ENCODE results near the gene HEMK1.
A peak's percentile ranks its signal among the peaks of the same experiment; 100 is the strongest.

The HEMK1 gene

DNA sequence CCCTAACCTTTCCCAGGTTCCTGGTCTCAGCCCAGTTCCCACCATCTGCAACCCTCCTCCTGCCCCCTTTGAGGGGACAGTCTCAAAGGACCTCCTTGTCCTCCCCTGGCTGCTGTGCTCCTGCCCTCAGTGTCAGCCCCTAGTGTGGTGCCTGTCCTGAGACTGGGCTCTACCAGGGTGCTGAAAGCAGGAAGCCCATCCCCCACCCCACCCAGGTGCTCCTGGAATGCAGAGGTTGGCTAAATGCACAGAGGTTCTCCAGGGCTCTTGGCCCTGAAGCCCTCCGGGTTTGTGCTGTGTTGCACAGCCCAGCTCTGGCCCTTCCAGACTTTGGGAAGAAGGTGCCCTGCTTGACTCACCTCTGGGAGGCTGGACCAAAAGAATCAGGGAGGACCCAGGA lies 23.5 kb upstream of the HEMK1 start:
- no peak for DNase-seq

DNA sequence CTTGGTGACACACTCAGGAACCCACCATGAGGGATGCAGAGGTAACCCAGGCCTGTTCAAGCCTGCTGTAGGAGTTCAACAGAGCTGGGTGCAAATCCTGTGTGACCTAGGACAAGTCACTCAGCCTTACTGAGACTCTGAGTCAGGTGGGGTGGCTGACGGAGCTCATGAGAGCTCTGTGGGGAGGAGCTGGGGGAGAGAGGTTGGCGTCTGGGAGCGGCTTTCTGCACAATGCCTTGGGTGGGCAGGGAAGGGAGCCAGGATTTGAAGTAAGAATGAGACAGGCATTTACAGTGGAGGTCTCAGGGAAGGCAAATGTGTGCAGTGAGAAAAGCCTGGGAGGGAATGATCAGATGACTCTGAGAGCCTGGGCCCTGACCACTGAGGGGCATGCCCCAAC lies 20.1 kb upstream of the HEMK1 start:
- DNase-seq: no peak

DNA sequence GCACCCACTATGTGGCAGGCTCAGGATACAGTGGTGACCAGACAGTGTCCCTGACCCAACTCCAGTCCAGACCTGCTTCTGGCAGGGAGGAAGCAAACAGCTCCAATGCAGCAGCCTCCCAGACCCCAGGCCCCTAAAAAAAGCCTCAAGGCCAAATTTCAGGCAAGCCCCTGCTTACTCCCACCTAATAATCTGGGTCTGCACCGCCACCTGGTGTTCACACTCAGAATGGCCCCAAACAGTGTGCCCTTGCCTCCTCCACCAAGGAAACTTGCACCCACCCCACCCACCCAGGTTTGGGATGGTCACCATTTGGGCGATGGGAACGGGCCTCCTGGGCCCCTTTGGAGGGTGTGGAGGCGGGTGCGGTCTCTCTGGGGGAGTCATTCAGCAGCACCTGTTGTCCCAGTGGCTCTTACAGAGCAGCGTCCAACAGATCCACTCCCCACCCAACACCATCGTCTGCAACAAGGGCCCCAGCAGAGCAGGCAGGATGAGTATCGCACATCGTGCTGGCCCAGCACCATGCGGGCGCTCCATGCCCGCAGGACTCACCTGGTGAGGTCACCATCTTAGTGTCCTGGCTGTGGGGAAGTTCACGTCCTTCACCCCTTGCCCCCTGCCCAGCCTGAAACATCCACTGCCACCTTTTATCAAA lies 19.1 kb upstream of the HEMK1 start:
- DNase-seq: peak; percentile 14 to 36

DNA sequence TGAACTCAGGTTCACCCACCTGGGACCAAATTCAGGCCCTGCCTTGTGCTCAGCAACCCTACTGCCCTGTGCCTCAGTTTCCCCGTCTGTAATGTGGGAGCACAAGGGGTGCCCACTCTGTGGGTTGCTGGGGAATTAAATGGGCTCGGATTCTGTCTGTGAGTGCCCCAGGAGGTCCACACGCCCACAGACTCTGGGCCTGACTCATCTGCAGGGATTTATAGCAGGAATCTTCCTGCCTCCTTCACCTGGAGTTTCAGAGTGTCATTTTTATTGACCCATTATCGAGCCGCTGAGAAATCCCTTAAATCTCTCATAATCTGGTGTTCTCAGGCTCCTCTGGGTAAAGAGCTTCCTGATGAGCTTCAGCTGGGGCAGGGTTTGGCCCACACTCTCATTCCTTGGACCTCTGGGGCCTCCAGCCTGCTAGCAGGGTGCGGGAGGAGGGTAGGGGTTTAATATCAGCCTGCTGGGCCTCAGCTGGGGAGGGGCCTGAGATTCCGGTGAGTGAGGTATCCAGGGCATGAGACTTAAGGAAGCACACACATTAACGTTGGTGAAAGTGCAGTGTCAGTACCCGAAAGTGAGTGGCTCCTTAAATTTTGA lies 18.2 kb upstream of the HEMK1 start:
- no peak for DNase-seq

DNA sequence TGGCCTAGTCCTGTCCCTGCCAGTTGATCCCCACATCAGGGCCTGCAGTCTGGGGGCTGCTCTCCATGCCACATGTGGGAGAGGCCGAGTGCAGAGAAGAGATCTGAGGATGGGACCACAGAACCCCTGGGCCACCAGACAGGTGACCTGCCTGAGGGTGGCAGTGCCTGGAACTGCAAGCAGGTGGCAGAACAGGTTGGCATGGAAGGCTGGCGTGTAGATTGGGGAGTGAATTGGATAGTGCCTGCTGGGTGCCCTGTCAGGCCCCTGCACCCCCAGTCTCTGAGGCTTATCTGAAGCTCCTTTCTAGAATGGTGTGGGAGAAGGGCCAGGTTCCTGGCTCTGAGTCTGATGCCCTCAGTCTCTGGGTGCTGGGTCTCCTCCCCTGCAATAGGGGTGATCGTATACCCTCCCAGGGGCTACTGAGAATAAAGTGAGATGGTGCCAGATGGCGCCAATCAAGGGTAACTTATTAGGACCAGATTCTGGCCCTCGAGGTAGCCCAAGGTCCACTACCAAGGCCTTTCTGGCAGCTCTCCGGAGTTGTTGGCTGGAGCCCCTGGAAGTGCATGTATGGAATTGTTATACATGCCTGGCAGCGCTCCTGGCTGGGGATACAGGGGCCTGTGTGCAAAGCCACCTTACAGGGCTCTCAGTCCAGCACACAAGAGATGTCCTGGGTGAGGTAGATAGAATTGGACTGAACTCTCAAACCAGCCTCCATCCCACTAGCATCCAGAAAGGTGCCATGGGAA lies 17.5 kb upstream of the HEMK1 start:
- DNase-seq: no peak

DNA sequence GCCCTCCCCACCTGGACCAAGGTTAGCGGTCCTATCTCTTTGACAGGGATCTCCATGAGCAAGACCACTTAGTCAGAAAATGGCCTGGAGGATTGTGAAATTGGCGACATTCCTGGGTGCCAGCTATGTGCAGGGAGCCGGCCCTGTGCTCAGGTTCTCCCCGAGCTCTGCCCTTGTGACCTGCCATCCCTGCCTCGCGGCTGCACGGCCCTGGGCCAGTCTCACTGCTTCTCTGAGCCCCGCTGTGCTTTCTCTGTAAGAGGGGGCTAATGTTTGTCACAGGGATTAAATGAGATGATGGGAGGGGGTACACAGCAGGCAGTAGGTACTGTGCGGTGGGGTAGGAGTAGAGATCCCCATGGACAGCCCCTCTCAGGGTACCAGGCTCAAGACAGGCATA lies 16.7 kb upstream of the HEMK1 start:
- no peak for DNase-seq

DNA sequence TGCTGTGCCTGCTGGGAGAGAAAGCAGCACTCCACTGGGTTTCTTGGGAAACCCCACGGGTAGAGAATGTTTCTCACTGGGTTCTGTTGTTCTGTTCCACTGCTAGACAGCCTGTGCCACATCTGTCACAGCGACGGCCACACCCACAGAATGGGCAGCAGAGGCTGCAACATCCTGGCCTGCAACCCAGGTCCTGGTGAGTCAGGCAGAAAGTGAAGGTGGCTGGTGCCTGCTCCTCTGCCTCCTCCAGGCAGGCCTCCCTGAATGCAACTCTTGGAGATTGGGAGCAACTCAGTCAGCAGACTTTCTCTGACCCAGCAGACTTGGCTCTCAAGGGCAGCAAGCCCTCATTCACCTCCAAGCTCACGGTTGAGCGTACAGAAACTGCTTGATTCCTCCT lies 14.8 kb upstream of the HEMK1 start:
- no peak for DNase-seq

DNA sequence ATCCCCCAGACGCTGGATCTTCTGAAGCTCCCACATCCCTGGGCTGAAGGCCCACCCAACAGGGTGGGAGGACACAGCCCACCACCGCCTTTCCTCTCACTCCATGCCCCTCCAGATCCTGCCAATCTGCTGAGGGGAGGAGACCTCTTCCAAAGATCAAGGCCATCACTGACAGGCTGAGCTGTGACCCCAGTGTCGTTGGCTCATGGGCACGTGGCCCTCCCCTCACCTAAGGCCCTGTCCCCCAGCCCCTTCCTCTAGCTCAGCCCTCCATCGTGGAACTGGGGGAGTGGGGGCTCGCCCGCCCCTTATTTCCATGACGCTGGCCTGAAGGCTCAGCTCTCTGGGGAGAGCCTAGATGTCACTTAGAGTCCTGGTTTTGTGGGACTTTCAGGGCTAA lies 12.2 kb upstream of the HEMK1 start:
- DNase-seq: no peak

DNA sequence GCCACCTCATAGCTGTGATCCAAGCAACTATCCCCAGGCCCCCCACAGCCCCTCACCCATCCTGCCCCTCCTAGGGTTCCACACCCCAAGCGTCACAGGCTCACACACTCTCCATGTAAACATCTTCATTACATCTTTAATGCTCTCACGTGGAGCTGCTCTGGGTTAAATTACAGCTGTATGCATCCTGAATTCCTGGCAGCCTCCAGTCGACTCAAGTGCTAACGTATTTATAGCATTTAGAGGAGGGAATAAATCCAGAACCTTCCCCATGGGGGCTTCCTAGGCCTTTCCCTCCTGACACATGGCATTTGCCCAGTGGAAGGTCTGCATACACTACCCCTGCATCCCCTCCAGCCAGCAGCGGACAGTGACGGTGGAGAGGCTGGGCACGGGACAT lies 11.4 kb upstream of the HEMK1 start:
- DNase-seq: no peak

DNA sequence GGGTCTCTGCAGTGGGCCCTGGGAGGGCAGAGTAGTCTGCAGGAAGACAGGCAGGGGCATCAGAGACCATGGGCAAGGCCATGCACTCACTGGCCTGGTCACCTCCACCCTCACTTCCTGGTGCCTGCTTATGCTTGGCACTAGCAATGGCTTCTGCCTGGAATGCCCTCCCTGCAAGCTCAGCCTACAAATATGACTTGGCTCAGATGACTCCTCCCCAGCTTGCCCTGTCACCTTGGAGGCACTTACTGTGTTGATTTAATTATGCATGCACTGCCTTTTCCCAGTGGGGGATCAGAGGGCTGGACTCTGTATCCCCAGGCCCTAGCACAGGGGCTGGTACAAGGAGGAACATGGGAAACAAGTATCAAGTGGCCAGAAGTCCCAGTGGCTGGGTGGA lies 9.6 kb upstream of the HEMK1 start:
- DNase-seq: no peak

DNA sequence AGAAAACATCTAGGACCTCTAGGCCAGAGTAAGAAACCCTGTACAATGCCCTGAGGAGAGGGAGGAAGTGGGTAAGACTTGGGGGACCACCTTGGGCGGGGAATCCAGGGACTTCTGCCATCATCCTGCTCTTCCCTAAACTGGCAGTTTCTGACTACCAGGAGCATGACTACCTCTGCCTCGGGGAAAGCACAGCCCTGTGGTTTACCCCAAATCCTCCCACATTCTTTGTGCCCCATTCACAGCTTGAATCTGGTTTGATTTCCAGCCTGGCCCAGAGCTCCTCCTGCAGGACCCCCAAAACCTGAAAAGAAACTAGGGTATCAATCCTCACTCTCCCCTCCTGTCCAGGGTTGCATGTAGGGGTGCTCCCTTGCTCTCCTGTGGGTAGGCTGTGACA lies 6.5 kb upstream of the HEMK1 start:
- no peak for DNase-seq

DNA sequence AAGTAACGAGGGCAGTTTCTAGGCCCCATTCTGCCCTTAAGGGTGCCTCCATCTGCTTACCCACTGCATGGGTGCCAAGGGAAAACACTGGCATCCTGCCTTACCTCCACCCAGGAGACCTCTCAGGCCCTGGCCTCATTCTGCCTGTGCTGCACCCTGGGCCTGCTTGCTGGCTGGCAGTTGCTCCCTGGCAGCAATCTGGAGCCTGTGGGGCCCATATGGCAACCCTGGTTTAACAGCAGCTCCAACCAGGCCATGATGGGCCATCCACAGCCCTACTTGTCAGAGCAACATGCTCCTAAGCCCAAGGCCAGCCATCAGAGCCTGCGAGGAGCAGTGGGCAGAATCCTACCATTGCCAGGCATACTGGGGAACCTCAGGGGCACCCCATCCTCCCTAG lies 5.5 kb upstream of the HEMK1 start:
- no peak for DNase-seq

DNA sequence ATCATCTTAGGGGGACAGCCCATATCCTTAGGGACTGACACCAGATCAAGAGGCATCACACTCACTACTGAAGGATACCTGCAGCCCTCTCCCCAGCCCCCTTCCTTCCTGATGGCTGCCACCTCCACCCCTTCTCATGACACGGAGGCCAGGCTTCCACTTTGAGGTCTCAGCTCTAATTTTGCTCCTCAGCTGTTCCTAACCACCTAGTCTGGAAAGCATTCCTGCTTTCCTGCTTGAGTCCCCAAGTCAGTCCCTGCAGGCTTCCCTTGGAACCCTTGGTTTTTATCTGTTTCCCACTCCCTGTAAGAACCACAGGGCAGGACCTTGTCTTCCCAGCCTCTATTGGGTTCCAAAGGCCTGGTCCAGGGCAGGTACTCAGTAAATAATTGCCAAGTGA lies 5.0 kb upstream of the HEMK1 start:
- no peak for DNase-seq

DNA sequence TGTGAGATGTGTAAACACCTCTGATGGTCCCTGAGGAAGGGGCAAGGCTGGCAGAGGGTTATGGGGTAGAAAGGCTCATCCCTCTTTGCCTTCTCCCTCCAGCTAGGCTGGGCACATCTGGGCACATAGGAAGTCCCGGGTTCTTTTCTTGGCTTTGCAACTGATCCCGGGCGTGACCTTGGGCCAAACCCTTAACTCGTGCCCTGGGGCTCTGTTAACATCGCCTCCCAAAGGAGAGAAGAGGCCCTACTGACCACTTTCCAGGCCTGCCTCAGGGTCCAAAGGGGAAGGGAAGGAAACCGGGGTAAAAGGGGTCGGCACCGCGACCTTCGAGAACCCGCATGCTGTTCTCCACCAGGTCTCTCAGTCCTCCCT lies 2.3 kb upstream of the HEMK1 start:
- no peak for DNase-seq

DNA sequence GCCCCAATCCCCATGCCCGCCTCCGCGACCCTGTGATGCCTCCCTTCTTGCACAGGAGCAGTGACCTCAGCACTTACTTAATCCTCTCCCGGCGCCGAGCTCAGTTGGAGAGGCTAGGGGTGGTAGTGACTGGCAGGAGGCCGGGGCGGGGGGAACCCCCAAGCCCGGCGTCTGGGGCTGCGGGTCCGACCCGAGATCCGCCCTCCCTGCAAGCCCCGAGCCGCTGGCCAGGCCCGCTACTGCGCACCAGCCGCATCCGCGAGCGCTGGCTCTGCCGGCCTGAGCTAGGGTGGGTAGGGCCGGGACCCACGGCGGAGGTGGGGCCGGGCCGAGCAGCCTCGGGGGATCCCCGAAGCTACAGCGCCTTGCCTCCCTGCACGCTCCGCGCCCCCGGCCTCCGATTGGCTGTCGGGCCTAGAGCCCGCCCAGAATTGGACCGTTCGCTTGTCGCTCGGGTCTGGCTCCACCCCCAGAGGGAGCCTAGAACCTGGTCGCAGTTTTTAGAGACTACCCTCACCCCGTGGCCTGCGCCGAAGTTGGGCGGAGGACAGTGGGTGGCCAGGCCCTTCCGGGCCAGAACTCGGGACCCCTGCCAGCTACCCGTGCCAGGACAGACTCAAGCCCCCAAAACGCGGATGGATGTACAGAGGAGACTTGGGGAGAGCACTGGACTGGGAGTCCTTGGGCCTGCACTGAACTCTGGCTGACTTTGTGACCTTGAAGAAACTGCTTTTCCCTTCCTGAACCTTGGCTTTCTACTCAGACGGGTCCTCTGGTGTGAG lies 1.7 kb upstream of the HEMK1 start, which contains the start of gene C3orf18:
C3orf18 (minus strand) TSS at position 362 of the 782 bp plus-strand sequence. CDS start 2,048 bp downstream, outside the sequence.
- peak in 1 of 2 experiments; percentile 42 for DNase-seq

DNA sequence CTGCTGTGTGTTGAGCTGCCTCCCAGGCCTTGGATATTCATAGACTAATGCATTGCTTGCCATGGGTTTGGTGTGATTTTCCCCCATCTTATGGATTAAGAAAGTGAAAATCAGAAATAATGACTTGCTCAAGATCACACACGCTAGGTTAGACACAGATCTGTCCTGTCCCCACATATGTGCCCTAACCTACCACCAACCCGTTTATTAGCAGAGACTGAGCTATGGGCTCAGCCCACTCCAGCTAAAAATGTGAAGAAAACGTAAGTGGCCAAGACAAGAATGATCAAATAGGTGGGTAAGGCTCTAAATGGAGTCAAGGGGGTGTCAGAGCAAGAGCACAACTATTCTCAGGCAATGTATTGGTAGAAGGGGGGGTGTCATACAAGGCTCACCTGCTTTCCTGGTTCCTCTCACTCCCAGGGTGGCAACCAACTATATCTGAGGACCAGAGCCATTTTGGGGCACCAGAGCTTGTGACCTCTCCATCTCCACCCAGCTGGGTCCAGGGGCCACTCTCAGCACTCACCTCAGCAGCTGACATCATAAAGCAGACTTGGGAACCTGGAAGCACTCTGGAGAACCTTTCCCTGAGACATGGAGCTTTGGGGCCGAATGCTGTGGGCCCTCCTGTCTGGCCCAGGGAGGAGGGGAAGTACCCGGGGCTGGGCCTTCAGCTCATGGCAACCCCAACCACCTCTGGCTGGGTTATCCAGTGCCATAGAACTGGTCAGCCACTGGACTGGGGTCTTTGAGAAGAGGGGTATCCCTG lies 1.4 kb downstream of the HEMK1 start:
- no peak for DNase-seq

DNA sequence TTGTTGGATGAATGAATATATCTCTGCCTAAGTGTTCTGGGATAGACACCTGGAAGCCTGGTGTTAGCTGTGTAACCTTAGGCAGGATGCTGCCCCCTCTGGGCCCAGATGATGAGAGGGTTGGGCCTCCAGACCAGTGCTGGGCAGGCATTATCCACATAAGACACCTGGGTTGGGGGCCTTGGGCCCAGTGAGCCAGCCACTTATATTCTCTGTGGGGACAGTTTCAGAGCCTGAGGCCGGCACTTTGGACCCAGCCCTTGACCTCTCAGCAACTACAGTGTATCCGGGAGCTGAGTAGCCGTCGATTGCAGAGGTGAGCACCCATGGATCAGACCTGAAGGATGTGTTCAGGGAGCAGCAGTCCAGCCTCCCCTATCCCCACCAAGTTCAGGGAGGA lies 2.2 kb downstream of the HEMK1 start:
- no peak for DNase-seq

DNA sequence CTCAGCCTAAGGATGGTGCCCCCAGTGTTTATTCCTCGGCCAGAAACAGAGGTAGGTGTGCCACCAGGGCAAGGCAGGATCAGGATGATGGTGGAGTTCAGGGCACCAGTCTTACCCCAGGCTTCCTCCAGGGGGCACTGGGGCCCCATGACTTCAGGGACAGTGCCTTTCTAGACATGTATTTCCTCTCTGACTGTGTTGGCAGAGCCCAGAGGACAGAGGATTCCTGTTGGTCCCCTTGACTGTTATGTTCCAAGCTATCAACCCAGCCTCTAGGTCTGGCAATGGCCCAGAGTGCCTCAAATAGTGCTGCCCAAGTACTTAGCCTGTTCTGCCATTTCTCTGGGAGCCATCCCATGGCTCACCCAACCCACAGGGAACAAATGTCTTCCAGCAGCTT lies 2.8 kb downstream of the HEMK1 start:
- peak; percentile 39 to 41 for DNase-seq

DNA sequence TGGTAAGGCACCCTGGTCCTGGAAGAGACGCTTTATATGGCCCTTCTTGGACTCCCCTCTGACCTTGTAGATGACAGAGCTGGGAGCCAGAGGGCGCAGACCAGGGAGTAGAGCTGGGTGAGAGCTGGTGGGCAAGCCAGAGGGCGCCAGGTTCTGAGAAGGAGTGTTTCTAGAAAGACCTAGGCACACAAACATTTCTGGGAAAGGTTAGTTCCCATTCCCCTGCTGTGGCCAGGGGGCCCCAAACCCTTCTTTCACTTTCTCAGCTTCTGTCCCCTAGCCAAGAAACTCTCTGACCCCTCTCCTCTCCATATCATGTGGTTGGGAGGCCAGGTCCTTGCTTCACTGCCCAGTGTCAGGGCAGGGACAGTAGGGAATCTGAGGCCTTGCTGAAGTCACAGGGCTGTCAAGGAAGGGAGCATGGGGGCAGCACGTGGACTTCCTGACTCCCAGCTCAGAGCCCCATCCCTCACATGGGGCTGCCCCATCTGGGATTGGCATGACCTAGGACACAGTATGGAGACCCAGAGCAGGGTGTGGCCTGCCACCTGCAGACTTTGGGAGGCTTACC lies 3.6 kb downstream of the HEMK1 start:
- no peak for DNase-seq

DNA sequence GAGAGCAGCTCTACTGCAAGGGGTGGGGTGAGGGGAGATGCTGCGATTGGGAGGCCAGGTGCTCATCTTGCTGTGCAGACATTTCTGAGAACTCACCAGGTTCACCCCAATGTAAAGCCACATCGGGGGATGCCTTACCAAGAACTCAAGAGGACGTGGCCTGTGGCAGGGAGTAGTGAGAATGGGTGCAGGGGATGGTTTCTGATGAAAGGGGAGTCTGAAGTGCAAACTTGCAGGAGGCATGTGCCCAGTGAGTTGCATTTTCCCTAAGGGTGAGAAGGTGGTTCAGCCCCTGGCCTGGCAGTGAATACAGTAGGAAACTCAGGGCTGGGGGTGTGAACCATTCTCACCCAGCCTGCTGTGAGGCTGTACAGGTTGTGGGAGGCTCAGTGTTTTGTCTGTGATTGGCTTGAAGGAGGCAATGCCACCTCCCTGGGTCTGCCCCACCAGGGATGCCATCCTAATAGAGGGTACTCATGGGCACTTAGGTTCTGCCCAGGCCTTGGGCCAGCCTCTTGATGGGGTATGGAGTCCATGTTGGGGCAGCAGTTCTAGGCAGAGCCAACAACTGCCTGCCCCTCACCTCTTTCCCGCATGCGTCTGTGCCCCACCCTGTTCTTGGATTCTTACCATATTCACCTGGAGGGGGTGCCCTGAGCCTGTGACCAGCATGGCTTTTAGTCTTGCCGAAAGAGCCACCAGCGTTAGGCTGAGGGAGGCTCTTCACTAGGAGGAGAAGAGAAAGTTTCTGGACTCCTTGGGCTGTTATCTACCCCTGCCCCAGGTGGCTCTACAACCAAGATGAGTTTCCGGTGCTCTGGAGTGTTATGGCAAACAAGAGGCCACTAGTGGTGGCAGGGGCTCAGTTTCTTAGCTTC lies 4.5 kb downstream of the HEMK1 start:
- no peak for DNase-seq

DNA sequence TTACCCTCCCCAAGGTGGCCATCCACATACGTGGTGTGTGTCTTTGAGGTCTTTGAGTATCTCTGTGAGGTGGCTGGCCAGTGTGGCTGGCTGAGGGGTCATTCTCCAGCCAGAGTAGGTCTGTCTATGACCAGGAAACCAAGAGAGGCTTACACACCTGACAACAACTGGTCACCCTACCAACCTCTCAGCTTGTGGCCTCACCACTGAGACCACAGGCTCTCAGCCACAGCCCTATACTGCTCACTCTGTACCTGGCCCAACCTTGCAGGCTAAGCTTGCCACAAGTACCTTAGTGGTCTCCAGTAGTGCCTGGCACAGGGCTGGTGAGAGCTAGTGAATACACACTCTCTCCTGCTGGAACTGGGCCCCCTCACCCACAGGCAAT lies 5.1 kb downstream of the HEMK1 start:
- no peak for DNase-seq

Measured in NCI-H2081 (cell line).